ENCODE measurements around the gene APLF.

DNA sequence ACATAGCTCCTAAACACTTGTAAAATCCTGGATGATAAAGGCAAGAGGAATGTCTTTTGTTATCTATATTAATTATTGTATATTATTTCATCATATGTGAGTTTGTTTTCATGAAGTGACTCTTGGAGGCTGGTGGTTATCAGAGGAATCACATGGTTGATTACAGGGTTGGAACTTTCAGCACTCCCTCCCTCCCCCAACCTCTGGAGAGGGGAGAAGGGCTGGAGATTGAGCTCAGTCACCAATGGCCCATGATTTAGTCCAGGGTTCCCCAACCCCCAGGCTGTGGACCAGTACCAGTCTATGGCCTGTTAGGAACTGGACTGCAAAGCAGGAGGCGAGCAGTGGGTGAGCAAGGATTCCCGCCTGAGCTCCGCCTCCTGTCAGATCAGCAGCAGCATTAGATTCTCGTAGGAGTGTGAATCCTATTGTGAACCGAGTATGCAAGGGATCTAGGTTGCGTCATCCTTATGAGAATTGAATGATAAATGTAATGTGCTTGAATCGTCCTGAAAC, 38.0 kb upstream of the APLF start:
- TF ChIP-seq POLR2A (IDR thresholded peaks at IDR 0.05; ENCODE audit: control extremely low read depth in 1 of 2, low read depth in 2 of 2, low read length in 2 of 2) (no peak), RFX5 (IDR thresholded peaks at IDR 0.05; ENCODE audit: borderline replicate concordance, low read depth, low read length) (no peak), RAD21 (IDR thresholded peaks at IDR 0.05 in 1 of 2, conservative IDR thresholded peaks at IDR 0.05 in 1 of 2; ENCODE audit: low read depth in 2 of 2, low read length in 2 of 2) (no peak)
- TF ChIP-seq, protein P1, sequence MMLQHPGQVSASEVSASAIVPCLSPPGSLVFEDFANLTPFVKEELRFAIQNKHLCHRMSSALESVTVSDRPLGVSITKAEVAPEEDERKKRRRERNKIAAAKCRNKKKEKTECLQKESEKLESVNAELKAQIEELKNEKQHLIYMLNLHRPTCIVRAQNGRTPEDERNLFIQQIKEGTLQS (IDR thresholded peaks at IDR 0.05; ENCODE audit: insufficient read depth, low read depth, low read length), result no peak
